GM18909 (cell line): ENCODE results near the gene IL17RA.
"Not testable (repeated sequence)": the region's sequence is repeated elsewhere in the genome, so short reads cannot be mapped to it uniquely, and the experiment has no call there.

Source experiments
- ATAC-seq: cut with Tn5 transposase; IDR thresholded peaks from one replicate; pipeline ENCODE4 v1.9.1; 2021; ENCODE audit warnings: mild to moderate bottlenecking; ENCODE audit not compliant: unreplicated experiment, poor library complexity

The IL17RA gene

GRCh38 chr22:17084554-17085276 is at the start of gene IL17RA:
IL17RA (plus strand) TSS chr22:17085000; CDS start chr22:17085092, 92 bp downstream.
- peak; percentile 89 for ATAC-seq

GRCh38 chr22:17035246-17035645 is 49.6 kb upstream of the IL17RA start:
- ATAC-seq, result no peak

- not testable (repeated sequence) for ATAC-seq
Observed at GRCh38 chr22:17035976-17036841, 48.6 kb upstream of the IL17RA start.

GRCh38 chr22:17036842-17037711 is 47.7 kb upstream of the IL17RA start:
- ATAC-seq, result peak; percentile 62

GRCh38 chr22:17043521-17043920 is 41.3 kb upstream of the IL17RA start:
- no peak for ATAC-seq

- no peak for ATAC-seq
Observed at GRCh38 chr22:17046566-17047348, 38.0 kb upstream of the IL17RA start.

GRCh38 chr22:17047656-17048055 is 37.1 kb upstream of the IL17RA start:
- no peak for ATAC-seq

- no peak for ATAC-seq
Observed at GRCh38 chr22:17056058-17056457, 28.7 kb upstream of the IL17RA start.

GRCh38 chr22:17056807-17057206 is 28.0 kb upstream of the IL17RA start:
- ATAC-seq, result no peak

GRCh38 chr22:17057959-17058814 is 26.6 kb upstream of the IL17RA start:
- no peak for ATAC-seq

- no peak for ATAC-seq
Observed at GRCh38 chr22:17060126-17060525, 24.7 kb upstream of the IL17RA start.

- ATAC-seq, result no peak
Observed at GRCh38 chr22:17063411-17064106, 21.2 kb upstream of the IL17RA start.

GRCh38 chr22:17064498-17065100 is 20.2 kb upstream of the IL17RA start:
- ATAC-seq, result no peak

GRCh38 chr22:17065433-17065832 is 19.4 kb upstream of the IL17RA start:
- no peak for ATAC-seq

GRCh38 chr22:17072877-17073276 is 11.9 kb upstream of the IL17RA start:
- ATAC-seq, result no peak

- ATAC-seq, result no peak
Observed at GRCh38 chr22:17074648-17075002, 10.2 kb upstream of the IL17RA start.

- ATAC-seq, result no peak
Observed at GRCh38 chr22:17077255-17077654, 7.5 kb upstream of the IL17RA start.

GRCh38 chr22:17079572-17079971 is 5.2 kb upstream of the IL17RA start:
- no peak for ATAC-seq
